Effector memory CD8-positive, alpha-beta T cell (primary cell): ENCODE measurements around the gene COMMD3.
"Not testable (repeated sequence)": the region's sequence is repeated elsewhere in the genome, so short reads cannot be mapped to it uniquely, and the experiment has no call there.

ENCODE experiments used
- ATAC-seq: fragments of 150-1000 bp; cut with Tn5 transposase; replicated peaks from 2 replicates; pipeline ENCODE4 v1.10.0; 2021; ENCODE audit warnings: mild to moderate bottlenecking, moderate library complexity
- DNase-seq, 3 experiments: peaks; one replicate each; pipeline ENCODE4 v3.0.0; 2021
- H3K27ac Mint-ChIP-seq, 2 donors: one replicate each; pipeline ENCODE4 v1.8.0; 2022; ENCODE audit warnings: mild to moderate bottlenecking in 2 of 2, mixed read lengths in 2 of 2, moderate library complexity in 2 of 2
- H3K27me3 Mint-ChIP-seq, 2 donors: one replicate each; pipeline ENCODE4 v1.8.0; 2022; ENCODE audit warnings: mixed read lengths in 2 of 2
- H3K36me3 Mint-ChIP-seq: one replicate; pipeline ENCODE4 v1.8.0; 2022; ENCODE audit warnings: mild to moderate bottlenecking, moderate library complexity, mixed read lengths; ENCODE audit not compliant: insufficient read depth
- H3K4me1 Mint-ChIP-seq, 2 donors: one replicate each; pipeline ENCODE4 v1.8.0; 2022; ENCODE audit warnings: low read depth in 2 of 2, mixed read lengths in 2 of 2
- H3K4me3 Mint-ChIP-seq, 2 donors: one replicate each; pipeline ENCODE4 v1.8.0; 2022; ENCODE audit warnings: mild to moderate bottlenecking in 2 of 2, mixed read lengths in 2 of 2, moderate library complexity in 2 of 2
- H3K9me3 Mint-ChIP-seq, 2 donors: one replicate each; pipeline ENCODE4 v1.8.0; 2022; ENCODE audit warnings: mixed read lengths in 2 of 2

COMMD3 gene

GRCh38 chr10:22345301-22346095, 29.3 kb downstream of the COMMD3 start, which contains the start of gene SPAG6:
TSS of gene SPAG6 (plus strand) at chr10:22345496. CDS start at chr10:22345612, 116 bp downstream.
- Mint-ChIP-seq H3K4me1 (no peaks in the 10 kb centered on the region), H3K27ac (peak within 1 kb of the TSS in 1 of 2 donors; percentile 19), H3K9me3 (no peaks in the 10 kb centered on the region), H3K27me3 (peaks cover 52 to 64% of the 10 kb centered on the region in 2 donors), H3K4me3 (peak within 1 kb of the TSS; percentile 26 to 35), H3K36me3 (peaks cover 27% of the 10 kb centered on the region)
- DNase-seq (peak in 2 of 3 experiments; percentile 28 to 31), ATAC-seq (peak; percentile 45)

- no peaks in the 10 kb centered on the region for H3K9me3 Mint-ChIP-seq
- peaks cover 24% of the 10 kb centered on the region for H3K36me3 Mint-ChIP-seq
- H3K27ac Mint-ChIP-seq, result peak overlapping the region in 1 of 2 donors; percentile 19
- H3K4me3 Mint-ChIP-seq, result peak overlapping the region; percentile 9 to 26
- H3K4me1 Mint-ChIP-seq, result no peaks in the 10 kb centered on the region
- DNase-seq, result no peak
- H3K27me3 Mint-ChIP-seq, result peaks cover 52 to 66% of the 10 kb centered on the region in 2 donors
- ATAC-seq, result no peak
Observed at GRCh38 chr10:22346096-22346661, 30.0 kb downstream of the COMMD3 start.

- DNase-seq, result no peak
- H3K4me1 Mint-ChIP-seq, result no peaks in the 10 kb centered on the region
- H3K27ac Mint-ChIP-seq, result no peak overlapping the region
- H3K36me3 Mint-ChIP-seq, result peaks cover 12% of the 10 kb centered on the region
- H3K9me3 Mint-ChIP-seq, result no peaks in the 10 kb centered on the region
- H3K4me3 Mint-ChIP-seq, result no peak overlapping the region
- ATAC-seq, result no peak
- H3K27me3 Mint-ChIP-seq, result peaks cover 31 to 43% of the 10 kb centered on the region in 2 donors
Observed at GRCh38 chr10:22349755-22350154, 33.6 kb downstream of the COMMD3 start.

GRCh38 chr10:22351131-22351703, 35.0 kb downstream of the COMMD3 start:
- Mint-ChIP-seq H3K27ac (no peak overlapping the region), H3K36me3 (no peaks in the 10 kb centered on the region), H3K4me1 (no peaks in the 10 kb centered on the region), H3K4me3 (no peak overlapping the region), H3K9me3 (no peaks in the 10 kb centered on the region), H3K27me3 (peaks cover 24 to 28% of the 10 kb centered on the region in 2 donors)
- ATAC-seq (no peak), DNase-seq (no peak)

GRCh38 chr10:22356324-22356873, 40.2 kb downstream of the COMMD3 start:
- ATAC-seq (no peak), DNase-seq (no peak)
- Mint-ChIP-seq H3K27me3 (peaks cover 10 to 12% of the 10 kb centered on the region in 2 donors), H3K9me3 (no peaks in the 10 kb centered on the region), H3K4me3 (no peak overlapping the region), H3K36me3 (no peaks in the 10 kb centered on the region), H3K27ac (no peak overlapping the region), H3K4me1 (no peaks in the 10 kb centered on the region)

- not testable (repeated sequence) for H3K4me3 Mint-ChIP-seq, H3K27ac Mint-ChIP-seq, H3K9me3 Mint-ChIP-seq, ATAC-seq, H3K4me1 Mint-ChIP-seq, DNase-seq, H3K36me3 Mint-ChIP-seq
- H3K27me3 Mint-ChIP-seq, result peaks cover 7 to 12% of the 10 kb centered on the region in 2 donors
Observed at GRCh38 chr10:22357770-22358169, 41.6 kb downstream of the COMMD3 start.

- DNase-seq (no peak), ATAC-seq (no peak)
- Mint-ChIP-seq H3K9me3 (no peaks in the 10 kb centered on the region), H3K27me3 (peaks cover 0 to 6% of the 10 kb centered on the region in 2 donors), H3K4me1 (peaks cover 0 to 11% of the 10 kb centered on the region in 2 donors), H3K36me3 (no peaks in the 10 kb centered on the region), H3K4me3 (no peak overlapping the region), H3K27ac (no peak overlapping the region)
Observed at GRCh38 chr10:22363305-22363704, 47.1 kb downstream of the COMMD3 start.

GRCh38 chr10:22364407-22365140, 48.4 kb downstream of the COMMD3 start:
- H3K9me3 Mint-ChIP-seq, result no peaks in the 10 kb centered on the region
- H3K27ac Mint-ChIP-seq, result no peak overlapping the region
- H3K4me3 Mint-ChIP-seq, result no peak overlapping the region
- H3K36me3 Mint-ChIP-seq, result no peaks in the 10 kb centered on the region
- ATAC-seq (no peak), DNase-seq (no peak)
- H3K4me1 Mint-ChIP-seq, result peaks cover 0 to 16% of the 10 kb centered on the region in 2 donors
- H3K27me3 Mint-ChIP-seq, result peaks cover 0 to 6% of the 10 kb centered on the region in 2 donors

GRCh38 chr10:22365233-22365632, 49.0 kb downstream of the COMMD3 start:
- H3K9me3 Mint-ChIP-seq, result no peaks in the 10 kb centered on the region
- peaks cover 0 to 18% of the 10 kb centered on the region in 2 donors for H3K4me1 Mint-ChIP-seq
- H3K27me3 Mint-ChIP-seq, result peaks cover 0 to 6% of the 10 kb centered on the region in 2 donors
- DNase-seq, result no peak
- H3K4me3 Mint-ChIP-seq, result no peak overlapping the region
- H3K36me3 Mint-ChIP-seq, result no peaks in the 10 kb centered on the region
- no peak for ATAC-seq
- H3K27ac Mint-ChIP-seq, result no peak overlapping the region

- Mint-ChIP-seq H3K4me1 (peaks cover 0 to 19% of the 10 kb centered on the region in 2 donors), H3K9me3 (no peaks in the 10 kb centered on the region), H3K36me3 (no peaks in the 10 kb centered on the region), H3K27ac (no peak overlapping the region), H3K27me3 (peaks cover 0 to 6% of the 10 kb centered on the region in 2 donors), H3K4me3 (no peak overlapping the region)
- no peak for DNase-seq
- no peak for ATAC-seq
Observed at GRCh38 chr10:22365644-22366434, 49.7 kb downstream of the COMMD3 start.

- ATAC-seq (no peak), DNase-seq (no peak)
- Mint-ChIP-seq H3K27ac (no peak overlapping the region), H3K27me3 (peaks cover 0 to 6% of the 10 kb centered on the region in 2 donors), H3K4me3 (no peak overlapping the region), H3K9me3 (no peaks in the 10 kb centered on the region), H3K4me1 (peaks cover 0 to 19% of the 10 kb centered on the region in 2 donors), H3K36me3 (no peaks in the 10 kb centered on the region)
Observed at GRCh38 chr10:22366435-22366703, 50.2 kb downstream of the COMMD3 start.

- DNase-seq, result no peak
- no peak overlapping the region for H3K27ac Mint-ChIP-seq
- no peak overlapping the region for H3K4me3 Mint-ChIP-seq
- H3K4me1 Mint-ChIP-seq, result peaks cover 0 to 19% of the 10 kb centered on the region in 2 donors
- no peaks in the 10 kb centered on the region for H3K9me3 Mint-ChIP-seq
- peaks cover 0 to 6% of the 10 kb centered on the region in 2 donors for H3K27me3 Mint-ChIP-seq
- ATAC-seq, result no peak
- no peaks in the 10 kb centered on the region for H3K36me3 Mint-ChIP-seq
Observed at GRCh38 chr10:22366771-22367170, 50.6 kb downstream of the COMMD3 start.
